ENCODE data around the gene STUM. TPM values are rescaled to one million over a fixed set of nuclear protein-coding genes. Genes with fewer than 3 reads are reported as not detected.
A peak's percentile ranks its signal among the peaks of the same experiment; 100 is the strongest.

STUM gene
- total RNA-seq, 1 experiment from 2014 or later = 0.37 TPM

- POLR2A ChIA-PET = interaction anchor here (0.7 to 1.1 kb wide), 2 partner anchors 90 to 105 kb away, joined by 3 to 4 read pairs; no protein-coding TSS in a partner anchor
- H3K36me3 Mint-ChIP-seq (ENCODE audit: insufficient read depth, unreplicated experiment) = peaks cover 6% of the 10 kb centered on the region
- peaks cover 11% of the 10 kb centered on the region for H3K4me1 Mint-ChIP-seq (ENCODE audit: insufficient read depth, unreplicated experiment)
- no peak for TF ChIP-seq CTCF (IDR thresholded peaks at IDR 0.05; ENCODE audit: unreplicated experiment)
- intact Hi-C loops (cut with micrococcal nuclease) = no loop called here
- no TSS peak for BruUV-seq (replicated peaks)
- CTCF ChIA-PET = interaction anchor here (0.7 to 4.6 kb wide), 10 partner anchors 7 to 216 kb away, joined by 3 to 35 read pairs (median 4); no protein-coding TSS in a partner anchor
- H3K27me3 Mint-ChIP-seq (ENCODE audit: insufficient read depth, unreplicated experiment) = no peaks in the 10 kb centered on the region
- no peaks in the 10 kb centered on the region for H3K9me3 Mint-ChIP-seq (ENCODE audit: unreplicated experiment)
- H3K4me3 Mint-ChIP-seq (ENCODE audit: unreplicated experiment) = no peak overlapping the region
- H3K27ac Mint-ChIP-seq (ENCODE audit: low read depth, unreplicated experiment) = no peak overlapping the region
- DNase-seq (ENCODE audit: unreplicated experiment) = no peak
These were observed 92.0 kb downstream of the STUM start for GRCh38 chr1:226640321-226641136.

GRCh38 chr1:226641671-226642231, 93.2 kb downstream of the STUM start:
- POLR2A ChIA-PET = interaction anchor here (0.5 to 2.3 kb wide), 7 partner anchors 11 to 185 kb away, joined by 3 to 11 read pairs (median 3); no protein-coding TSS in a partner anchor

DNA sequence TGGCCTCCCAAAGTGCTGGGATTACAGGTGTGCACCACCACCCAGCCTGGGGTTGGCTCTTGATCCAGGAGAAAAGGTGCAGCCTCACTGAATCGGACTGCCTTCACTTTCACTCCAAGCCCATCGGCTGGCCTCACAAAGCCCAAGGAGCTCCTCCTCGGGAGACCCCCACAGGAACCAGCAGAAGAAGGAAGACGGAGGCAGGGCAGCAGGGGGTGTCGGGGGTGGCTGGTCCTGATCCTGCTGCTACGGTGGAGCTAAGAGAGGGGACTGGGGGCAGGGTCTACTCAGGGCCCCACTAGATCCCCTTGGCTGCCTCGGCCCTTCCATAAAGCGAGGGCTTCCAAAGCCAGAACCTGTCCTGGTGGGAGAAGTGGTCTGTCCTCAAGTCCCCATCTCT, 93.9 kb downstream of the STUM start:
- no peaks in the 10 kb centered on the region for H3K27me3 Mint-ChIP-seq (ENCODE audit: insufficient read depth, unreplicated experiment)
- intact Hi-C loops (cut with micrococcal nuclease) = loop anchor here (2.0 kb wide), 1 partner anchor 40 kb away; no protein-coding TSS in a partner anchor
- peaks cover 9% of the 10 kb centered on the region for H3K4me1 Mint-ChIP-seq (ENCODE audit: insufficient read depth, unreplicated experiment)
- no peak for TF ChIP-seq CTCF (IDR thresholded peaks at IDR 0.05; ENCODE audit: unreplicated experiment)
- no peak overlapping the region for H3K4me3 Mint-ChIP-seq (ENCODE audit: unreplicated experiment)
- BruUV-seq (replicated peaks) = no TSS peak
- no peaks in the 10 kb centered on the region for H3K9me3 Mint-ChIP-seq (ENCODE audit: unreplicated experiment)
- peaks cover 15% of the 10 kb centered on the region for H3K36me3 Mint-ChIP-seq (ENCODE audit: insufficient read depth, unreplicated experiment)
- no peak overlapping the region for H3K27ac Mint-ChIP-seq (ENCODE audit: low read depth, unreplicated experiment)
- CTCF ChIA-PET = interaction anchor here (0.7 to 4.6 kb wide), 7 partner anchors 9 to 186 kb away, joined by 3 to 35 read pairs (median 5); no protein-coding TSS in a partner anchor
- no peak for DNase-seq (ENCODE audit: unreplicated experiment)
- POLR2A ChIA-PET = interaction anchor here (0.8 to 2.4 kb wide), 5 partner anchors 10 to 185 kb away, joined by 3 to 11 read pairs (median 5); no protein-coding TSS in a partner anchor

More at GRCh38 chr1:226641671-226642231, 93.2 kb downstream of the STUM start:
- H3K4me1 Mint-ChIP-seq (ENCODE audit: insufficient read depth, unreplicated experiment) = peaks cover 9% of the 10 kb centered on the region
- H3K9me3 Mint-ChIP-seq (ENCODE audit: unreplicated experiment) = no peaks in the 10 kb centered on the region
- H3K27me3 Mint-ChIP-seq (ENCODE audit: insufficient read depth, unreplicated experiment) = no peaks in the 10 kb centered on the region
- DNase-seq (ENCODE audit: unreplicated experiment) = no peak
- H3K36me3 Mint-ChIP-seq (ENCODE audit: insufficient read depth, unreplicated experiment) = peaks cover 12% of the 10 kb centered on the region
- no peak for TF ChIP-seq CTCF (IDR thresholded peaks at IDR 0.05; ENCODE audit: unreplicated experiment)
- CTCF ChIA-PET = interaction anchor here (0.6 to 4.6 kb wide), 9 partner anchors 8 to 298 kb away, joined by 3 to 35 read pairs (median 4); partner anchors contain the start of genes COQ8A and PSEN2
- no peak overlapping the region for H3K27ac Mint-ChIP-seq (ENCODE audit: low read depth, unreplicated experiment)
- no TSS peak for BruUV-seq (replicated peaks)
- H3K4me3 Mint-ChIP-seq (ENCODE audit: unreplicated experiment) = no peak overlapping the region
- intact Hi-C loops (cut with micrococcal nuclease) = loop anchor here (2.0 kb wide), 1 partner anchor 41 kb away; no protein-coding TSS in a partner anchor

GRCh38 chr1:226643177-226643576, 94.6 kb downstream of the STUM start:
- DNase-seq (ENCODE audit: unreplicated experiment) = peak; percentile 95
- POLR2A ChIA-PET = interaction anchor here (1.4 to 2.4 kb wide), 3 partner anchors 11 to 20 kb away, joined by 5 to 11 read pairs (median 8); no protein-coding TSS in a partner anchor
- intact Hi-C loops (cut with micrococcal nuclease) = loop anchor here (2.0 kb wide), 1 partner anchor 40 kb away; no protein-coding TSS in a partner anchor
- no peak for TF ChIP-seq CTCF (IDR thresholded peaks at IDR 0.05; ENCODE audit: unreplicated experiment)
- no TSS peak for BruUV-seq (replicated peaks)
- CTCF ChIA-PET = interaction anchor here (0.6 to 4.6 kb wide), 12 partner anchors 10 to 679 kb away, joined by 3 to 35 read pairs (median 3); no protein-coding TSS in a partner anchor
- Mint-ChIP-seq H3K27ac (ENCODE audit: low read depth, unreplicated experiment) (peak overlapping the region; percentile 43), H3K4me1 (ENCODE audit: insufficient read depth, unreplicated experiment) (peaks cover 9% of the 10 kb centered on the region), H3K4me3 (ENCODE audit: unreplicated experiment) (no peak overlapping the region), H3K27me3 (ENCODE audit: insufficient read depth, unreplicated experiment) (no peaks in the 10 kb centered on the region), H3K9me3 (ENCODE audit: unreplicated experiment) (no peaks in the 10 kb centered on the region), H3K36me3 (ENCODE audit: insufficient read depth, unreplicated experiment) (peaks cover 15% of the 10 kb centered on the region)
